Panc1 (cell line): ENCODE measurements around the gene GPRIN2. TPM values are rescaled to one million over a fixed set of nuclear protein-coding genes. Genes with fewer than 3 reads are reported as not detected.
A peak's percentile ranks its signal among the peaks of the same experiment; 100 is the strongest.

ENCODE experiments used
- ATAC-seq: fragments of 200-7000 bp; cut with Tn5 transposase; 2 replicates; pipeline ENCODE4 v1.9.1; 2020; ENCODE audit warnings: mild to moderate bottlenecking, moderate library complexity
- BruUV-seq: library from RNA; stranded (reverse); fragments of 400-500 nt; replicated peaks from 2 replicates; lab custom pipeline; 2021; lab: Mats Ljungman, UMichigan
- CTCF ChIA-PET: fragments of 300-600 bp; sonication (Branson Sonifier 250); formaldehyde crosslinking; loops from one replicate; lab custom pipeline; 2022; ENCODE audit warnings: antibody characterized with exemption; lab: Charles Lee
- POLR2A ChIA-PET: fragments of 300-600 bp; sonication (Branson Sonifier 250); formaldehyde crosslinking; loops from one replicate; lab custom pipeline; 2022; ENCODE audit warnings: antibody characterized with exemption; lab: Charles Lee
- DNase-seq: peaks from one replicate; pipeline ENCODE4 v3.0.0-alpha.2; 2010; ENCODE audit warnings: low read depth, low spot score
- H3K27ac ChIP-seq: 2 replicates; pipeline ENCODE4 v1.5.1; 2011; ENCODE audit warnings: mild to moderate bottlenecking, low read length, inconsistent platforms
- H3K27me3 ChIP-seq: fragments of 200-500 bp; sonication (Bioruptor generic); 2 replicates; pipeline ENCODE4 v1.6.0; 2014; ENCODE audit warnings: low read length, inconsistent platforms; ENCODE audit not compliant: control insufficient read depth, insufficient read depth
- H3K36me3 ChIP-seq: fragments of 200-500 bp; sonication (Bioruptor generic); 2 replicates; pipeline ENCODE4 v1.5.1; 2014; ENCODE audit warnings: inconsistent platforms, mild to moderate bottlenecking, low read length, moderate library complexity; ENCODE audit not compliant: control insufficient read depth, insufficient read depth
- H3K4me1 ChIP-seq: 2 replicates; pipeline ENCODE4 v1.5.1; 2011; ENCODE audit warnings: inconsistent platforms, mild to moderate bottlenecking, low read length, moderate library complexity; ENCODE audit not compliant: control insufficient read depth, insufficient read depth
- H3K4me3 ChIP-seq, 2 experiments: 2 replicates each; pipeline ENCODE4 v1.5.1; 2011 to 2012; ENCODE audit warnings: low read depth in 2 of 2, low read length in 2 of 2, mild to moderate bottlenecking in 2 of 2, inconsistent platforms in 1 of 2, moderate library complexity in 1 of 2
- H3K9me3 ChIP-seq: fragments of 200-500 bp; sonication (Bioruptor generic); 2 replicates; pipeline ENCODE4 v1.5.1; 2014; ENCODE audit warnings: low read depth, mild to moderate bottlenecking, inconsistent platforms, low read length, moderate library complexity; ENCODE audit not compliant: control insufficient read depth, insufficient read depth
- CTCF ChIP-seq: fragments of 450-650 bp; IDR thresholded peaks from 2 replicates; pipeline ENCODE4 v1.5.1; 2017; ENCODE audit warnings: mild to moderate bottlenecking
- POLR2AphosphoS5 ChIP-seq: IDR thresholded peaks from 2 replicates; pipeline ENCODE4 v1.6.1; 2012; ENCODE audit warnings: mild to moderate bottlenecking, low read depth, low read length, moderate library complexity
- REST ChIP-seq, 2 experiments: IDR thresholded peaks; 2 replicates each; pipeline ENCODE4 v1.6.1; 2011 to 2012; ENCODE audit warnings: low read depth in 2 of 2, control low read depth in 1 of 2, low read length in 1 of 2, mild to moderate bottlenecking in 1 of 2, moderate library complexity in 1 of 2; ENCODE audit not compliant: insufficient read depth in 1 of 2
- SIN3A ChIP-seq: IDR thresholded peaks from 2 replicates; pipeline ENCODE4 v1.6.1; 2012; ENCODE audit warnings: low read depth, mild to moderate bottlenecking, low read length, moderate library complexity, borderline replicate concordance; ENCODE audit not compliant: insufficient read depth
- TCF7L2 ChIP-seq: IDR thresholded peaks from 2 replicates; pipeline ENCODE4 v1.6.1; 2011; ENCODE audit warnings: mild to moderate bottlenecking, low read depth, low read length, inconsistent platforms
- in situ Hi-C: cut with HindIII; loops from 2 replicates; pipeline ENCODE4 v1.10.0; 2016; ENCODE audit warnings: low sequenced_read_pairs, low pct_unique_long_range_greater_than_20kb
- intact Hi-C: fragments of 100-400 bp; cut with micrococcal nuclease; formaldehyde crosslinking; loops from one replicate; pipeline ENCODE4 v1.10.0; 2022; ENCODE audit not compliant: unreplicated experiment
- total RNA-seq: library from RNA; stranded (reverse); gene quantifications from one replicate; pipeline ENCODE4 v1.2.1, GENCODE V29; 2021; ENCODE audit not compliant: unreplicated experiment

The GPRIN2 gene
- total RNA-seq, 1 experiment from 2014 or later: 12.9 TPM

- CTCF ChIA-PET: interaction anchor here (0.6 kb wide), 1 partner anchor 8 kb away, joined by 4 read pairs; no protein-coding TSS in a partner anchor
- Histone ChIP-seq H3K27me3 (no peaks in the 10 kb centered on the region), H3K36me3 (no peaks in the 10 kb centered on the region), H3K27ac (peak overlapping the region; percentile 58), H3K4me3 (no peak overlapping the region), H3K9me3 (no peaks in the 10 kb centered on the region), H3K4me1 (peaks cover 26% of the 10 kb centered on the region)
- ATAC-seq: peak; percentile 80
- in situ Hi-C loops (no loop called here), intact Hi-C loops (no loop called here)
- DNase-seq: no peak
- TF ChIP-seq CTCF (no peak), TCF7L2 (0 out of 2 replicates have a peak, but pooled peaks have one; percentile 7)
- BruUV-seq: no TSS peak
- POLR2A ChIA-PET: interaction anchor here (0.6 kb wide), 1 partner anchor 12 kb away, joined by 6 read pairs; no protein-coding TSS in a partner anchor
Measured at GRCh38 chr10:46516660-46517416, 39.6 kb downstream of the GPRIN2 start.

GRCh38 chr10:46515793-46516192 lies 40.7 kb downstream of the GPRIN2 start:
- POLR2A ChIA-PET: no interaction called here

More at GRCh38 chr10:46515793-46516192, 40.7 kb downstream of the GPRIN2 start:
- H3K36me3 ChIP-seq: no peaks in the 10 kb centered on the region
- DNase-seq: no peak
- CTCF ChIA-PET: interaction anchor here (1.2 kb wide), 1 partner anchor 15 kb away, joined by 3 read pairs; no protein-coding TSS in a partner anchor
- no peaks in the 10 kb centered on the region for H3K27me3 ChIP-seq
- in situ Hi-C loops: no loop called here
- intact Hi-C loops: no loop called here
- peaks cover 17% of the 10 kb centered on the region for H3K4me1 ChIP-seq
- BruUV-seq: no TSS peak
- no peaks in the 10 kb centered on the region for H3K9me3 ChIP-seq
- TF ChIP-seq POLR2AphosphoS5 (no peak), SIN3A (no peak), CTCF (no peak), REST (IDR thresholded peaks at IDR 0.05; ENCODE audit: insufficient read depth in 1 of 2, low read depth in 2 of 2, low read length in 1 of 2) (no peak), TCF7L2 (no peak)
- peak overlapping the region; percentile 52 for H3K27ac ChIP-seq
- no peak for ATAC-seq
- no peak overlapping the region for H3K4me3 ChIP-seq
